ENCODE measurements around the gene MAP1LC3B2. TPM values are rescaled to one million over a fixed set of nuclear protein-coding genes. Genes with fewer than 3 reads are reported as not detected.
A peak's percentile ranks its signal among the peaks of the same experiment; 100 is the strongest.

MAP1LC3B2 gene
- total and polyA plus RNA-seq, 9 donors: 0.71 to 9.2 (median 5.3) TPM

GRCh38 chr12:116613256-116613655, 54.1 kb downstream of the MAP1LC3B2 start:
- Histone ChIP-seq H3K4me1 (ENCODE audit: control insufficient read depth, insufficient read depth, low read length) (peaks cover 8% of the 10 kb centered on the region), H3K27ac (ENCODE audit: low read length) (no peak overlapping the region), H3K9me3 (replicated peaks; ENCODE audit: control insufficient read depth, low read depth, low read length) (no peaks in the 10 kb centered on the region), H3K4me3 (ENCODE audit: low read length) (no peak overlapping the region), H3K27me3 (ENCODE audit: control insufficient read depth, insufficient read depth, low read length) (no peaks in the 10 kb centered on the region), H3K36me3 (ENCODE audit: control insufficient read depth, insufficient read depth, low read length) (no peaks in the 10 kb centered on the region)
- WGBS (ENCODE audit: insufficient coverage): 70% methylated on average over 8 of the region's 8 CpGs
- no peak for DNase-seq

GRCh38 chr12:116614194-116614915, 55.2 kb downstream of the MAP1LC3B2 start:
- no peak overlapping the region for H3K4me3 ChIP-seq (ENCODE audit: low read length)
- H3K4me1 ChIP-seq (ENCODE audit: control insufficient read depth, insufficient read depth, low read length): peaks cover 5% of the 10 kb centered on the region
- H3K9me3 ChIP-seq (replicated peaks; ENCODE audit: control insufficient read depth, low read depth, low read length): no peaks in the 10 kb centered on the region
- H3K36me3 ChIP-seq (ENCODE audit: control insufficient read depth, insufficient read depth, low read length): no peaks in the 10 kb centered on the region
- WGBS (ENCODE audit: insufficient coverage): 85% methylated on average over 9 of the region's 11 CpGs
- no peak overlapping the region for H3K27ac ChIP-seq (ENCODE audit: low read length)
- H3K27me3 ChIP-seq (ENCODE audit: control insufficient read depth, insufficient read depth, low read length): no peaks in the 10 kb centered on the region
- no peak for DNase-seq

- Histone ChIP-seq H3K27me3 (ENCODE audit: control insufficient read depth, insufficient read depth, low read length) (no peaks in the 10 kb centered on the region), H3K27ac (ENCODE audit: low read length) (no peak overlapping the region), H3K4me3 (ENCODE audit: low read length) (no peak overlapping the region), H3K9me3 (replicated peaks; ENCODE audit: control insufficient read depth, low read depth, low read length) (no peaks in the 10 kb centered on the region), H3K4me1 (ENCODE audit: control insufficient read depth, insufficient read depth, low read length) (peaks cover 4% of the 10 kb centered on the region), H3K36me3 (ENCODE audit: control insufficient read depth, insufficient read depth, low read length) (no peaks in the 10 kb centered on the region)
- DNase-seq: no peak
- WGBS (ENCODE audit: insufficient coverage): 40% methylated on average over 3 of the region's 13 CpGs
Measured at GRCh38 chr12:116615141-116615861, 56.1 kb downstream of the MAP1LC3B2 start.

GRCh38 chr12:116616536-116617248, 57.5 kb downstream of the MAP1LC3B2 start:
- Histone ChIP-seq H3K27ac (ENCODE audit: low read length) (no peak overlapping the region), H3K4me1 (ENCODE audit: control insufficient read depth, insufficient read depth, low read length) (peaks cover 13% of the 10 kb centered on the region), H3K9me3 (replicated peaks; ENCODE audit: control insufficient read depth, low read depth, low read length) (no peaks in the 10 kb centered on the region), H3K27me3 (ENCODE audit: control insufficient read depth, insufficient read depth, low read length) (no peaks in the 10 kb centered on the region), H3K36me3 (ENCODE audit: control insufficient read depth, insufficient read depth, low read length) (no peaks in the 10 kb centered on the region), H3K4me3 (ENCODE audit: low read length) (no peak overlapping the region)
- DNase-seq: no peak
- WGBS (ENCODE audit: insufficient coverage): 92% methylated on average over 5 of the region's 12 CpGs

- 67% methylated on average over 2 of the region's 3 CpGs for WGBS (ENCODE audit: insufficient coverage)
- no peaks in the 10 kb centered on the region for H3K36me3 ChIP-seq (ENCODE audit: control insufficient read depth, insufficient read depth, low read length)
- peaks cover 13% of the 10 kb centered on the region for H3K4me1 ChIP-seq (ENCODE audit: control insufficient read depth, insufficient read depth, low read length)
- peaks cover 7% of the 10 kb centered on the region for H3K9me3 ChIP-seq (replicated peaks; ENCODE audit: control insufficient read depth, low read depth, low read length)
- H3K4me3 ChIP-seq (ENCODE audit: low read length): no peak overlapping the region
- no peak overlapping the region for H3K27ac ChIP-seq (ENCODE audit: low read length)
- H3K27me3 ChIP-seq (ENCODE audit: control insufficient read depth, insufficient read depth, low read length): no peaks in the 10 kb centered on the region
- no peak for DNase-seq
Measured at GRCh38 chr12:116619246-116619645, 60.1 kb downstream of the MAP1LC3B2 start.

GRCh38 chr12:116620124-116620491, 60.9 kb downstream of the MAP1LC3B2 start:
- no peak for DNase-seq
- no peaks in the 10 kb centered on the region for H3K27me3 ChIP-seq (ENCODE audit: control insufficient read depth, insufficient read depth, low read length)
- WGBS (ENCODE audit: insufficient coverage): 25% methylated on average over 2 of the region's 3 CpGs
- H3K9me3 ChIP-seq (replicated peaks; ENCODE audit: control insufficient read depth, low read depth, low read length): peaks cover 7% of the 10 kb centered on the region
- H3K36me3 ChIP-seq (ENCODE audit: control insufficient read depth, insufficient read depth, low read length): no peaks in the 10 kb centered on the region
- no peak overlapping the region for H3K27ac ChIP-seq (ENCODE audit: low read length)
- H3K4me3 ChIP-seq (ENCODE audit: low read length): no peak overlapping the region
- peaks cover 13% of the 10 kb centered on the region for H3K4me1 ChIP-seq (ENCODE audit: control insufficient read depth, insufficient read depth, low read length)

- Histone ChIP-seq H3K4me3 (ENCODE audit: low read length) (no peak overlapping the region), H3K36me3 (ENCODE audit: control insufficient read depth, insufficient read depth, low read length) (no peaks in the 10 kb centered on the region), H3K4me1 (ENCODE audit: control insufficient read depth, insufficient read depth, low read length) (peaks cover 13% of the 10 kb centered on the region), H3K9me3 (replicated peaks; ENCODE audit: control insufficient read depth, low read depth, low read length) (peaks cover 7% of the 10 kb centered on the region), H3K27ac (ENCODE audit: low read length) (peak overlapping the region; percentile 1), H3K27me3 (ENCODE audit: control insufficient read depth, insufficient read depth, low read length) (no peaks in the 10 kb centered on the region)
- peak; percentile 68 for DNase-seq
- 22% methylated on average over 6 of the region's 16 CpGs for WGBS (ENCODE audit: insufficient coverage)
Measured at GRCh38 chr12:116620492-116621191, 61.5 kb downstream of the MAP1LC3B2 start.

- H3K4me1 ChIP-seq (ENCODE audit: control insufficient read depth, insufficient read depth, low read length): peaks cover 13% of the 10 kb centered on the region
- no peaks in the 10 kb centered on the region for H3K27me3 ChIP-seq (ENCODE audit: control insufficient read depth, insufficient read depth, low read length)
- no peaks in the 10 kb centered on the region for H3K36me3 ChIP-seq (ENCODE audit: control insufficient read depth, insufficient read depth, low read length)
- no peak overlapping the region for H3K4me3 ChIP-seq (ENCODE audit: low read length)
- DNase-seq: no peak
- peaks cover 7% of the 10 kb centered on the region for H3K9me3 ChIP-seq (replicated peaks; ENCODE audit: control insufficient read depth, low read depth, low read length)
- WGBS (ENCODE audit: insufficient coverage): 83% methylated on average over 3 of the region's 4 CpGs
- H3K27ac ChIP-seq (ENCODE audit: low read length): no peak overlapping the region
Measured at GRCh38 chr12:116621194-116621593, 62.0 kb downstream of the MAP1LC3B2 start.

- Histone ChIP-seq H3K4me3 (ENCODE audit: low read length) (no peak overlapping the region), H3K4me1 (ENCODE audit: control insufficient read depth, insufficient read depth, low read length) (peaks cover 13% of the 10 kb centered on the region), H3K9me3 (replicated peaks; ENCODE audit: control insufficient read depth, low read depth, low read length) (peaks cover 7% of the 10 kb centered on the region), H3K27me3 (ENCODE audit: control insufficient read depth, insufficient read depth, low read length) (no peaks in the 10 kb centered on the region), H3K27ac (ENCODE audit: low read length) (no peak overlapping the region), H3K36me3 (ENCODE audit: control insufficient read depth, insufficient read depth, low read length) (no peaks in the 10 kb centered on the region)
- 53% methylated on average over 8 of the region's 8 CpGs for WGBS (ENCODE audit: insufficient coverage)
- DNase-seq: no peak
Measured at GRCh38 chr12:116624516-116624915, 65.3 kb downstream of the MAP1LC3B2 start.

GRCh38 chr12:116626153-116626552, 67.0 kb downstream of the MAP1LC3B2 start:
- no peak overlapping the region for H3K4me3 ChIP-seq (ENCODE audit: low read length)
- H3K9me3 ChIP-seq (replicated peaks; ENCODE audit: control insufficient read depth, low read depth, low read length): peaks cover 7% of the 10 kb centered on the region
- no peaks in the 10 kb centered on the region for H3K36me3 ChIP-seq (ENCODE audit: control insufficient read depth, insufficient read depth, low read length)
- H3K4me1 ChIP-seq (ENCODE audit: control insufficient read depth, insufficient read depth, low read length): peaks cover 4% of the 10 kb centered on the region
- WGBS (ENCODE audit: insufficient coverage): 77% methylated on average over 3 of the region's 5 CpGs
- no peak overlapping the region for H3K27ac ChIP-seq (ENCODE audit: low read length)
- no peak for DNase-seq
- H3K27me3 ChIP-seq (ENCODE audit: control insufficient read depth, insufficient read depth, low read length): no peaks in the 10 kb centered on the region

Measured in muscle of leg (tissue), 11 donors.